PC-9 (cell line): Measurements from ENCODE around the gene ELK4.

Experiments
- CTCF ChIP-seq: fragments of 200-600 bp; sonication (generic); conservative IDR thresholded peaks from 2 replicates; pipeline ENCODE4 v1.6.1; 2017; ENCODE audit warnings: mixed run types, antibody characterized with exemption, mild to moderate bottlenecking, moderate library complexity
- EZH2 ChIP-seq: fragments of 200-600 bp; sonication (generic); IDR thresholded peaks from 2 replicates; pipeline ENCODE4 v1.8.0; 2017; ENCODE audit warnings: antibody characterized with exemption, low read depth

- TF ChIP-seq CTCF = no peak
- no peak for TF ChIP-seq EZH2
Observed at GRCh38 chr1:205670150-205670446, 38.3 kb upstream of the ELK4 start.
